ENCODE results near the gene TDO2.

TDO2 gene

DNA sequence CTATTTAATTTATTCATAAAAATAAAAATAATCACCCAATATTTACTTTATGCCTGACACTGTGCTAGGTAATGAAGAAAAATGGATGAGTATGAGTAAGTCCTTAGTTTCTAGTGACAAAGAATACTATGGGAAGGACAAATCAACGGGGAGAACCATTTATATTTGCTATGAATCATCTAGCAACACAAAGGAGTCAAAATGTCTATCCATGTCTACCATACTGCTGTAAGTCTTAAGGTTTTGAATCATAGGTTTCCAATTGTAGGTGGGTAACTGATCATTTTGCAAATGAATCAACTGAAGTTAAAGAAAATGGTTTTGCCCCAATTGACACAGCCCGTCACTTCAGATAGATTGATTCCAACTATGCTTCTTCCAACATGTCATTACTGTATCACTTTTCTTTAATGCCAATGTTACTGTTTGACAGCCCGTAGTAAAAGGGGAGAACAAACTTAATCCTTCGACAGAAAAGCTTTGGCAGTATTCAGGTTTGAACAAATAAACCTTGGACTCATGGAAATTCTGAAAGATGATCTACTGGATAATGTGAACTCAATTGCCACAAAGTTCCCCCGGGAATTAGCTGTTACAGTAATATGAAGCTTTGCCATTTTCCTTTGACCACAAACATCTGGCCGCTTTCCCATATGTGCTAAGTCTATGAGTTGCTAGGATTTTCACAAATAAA, 3.2 kb downstream of the TDO2 start:
- H3K27me3 ChIP-seq (ENCODE audit: low read depth, low read length) = no peaks in the 10 kb centered on the region
- no peaks in the 10 kb centered on the region for H3K36me3 ChIP-seq (replicated peaks; ENCODE audit: low read depth, low read length)
- H3K27ac ChIP-seq (ENCODE audit: low read length) = no peak overlapping the region
- peaks cover 9% of the 10 kb centered on the region; the same call in 1 of the 2 replicates for H3K4me1 ChIP-seq (ENCODE audit: low read length)
- no peak overlapping the region for H2AFZ ChIP-seq (ENCODE audit: low read depth, low read length)
- H3K4me2 ChIP-seq (ENCODE audit: low read length) = no peak overlapping the region
- no peaks in the 10 kb centered on the region for H4K20me1 ChIP-seq (ENCODE audit: insufficient read depth, low read length)
- H3K9ac ChIP-seq (ENCODE audit: low read length) = no peak overlapping the region
- no peaks in the 10 kb centered on the region for H3K9me3 ChIP-seq (ENCODE audit: insufficient read depth, low read length)
- H3K4me3 ChIP-seq (ENCODE audit: low read length) = no peak overlapping the region
- no peaks in the 10 kb centered on the region for H3K79me2 ChIP-seq (ENCODE audit: low read length)
- TF ChIP-seq EZH2phosphoT487 (IDR thresholded peaks at IDR 0.05; ENCODE audit: low read depth) = no peak
- TF ChIP-seq, protein P1, sequence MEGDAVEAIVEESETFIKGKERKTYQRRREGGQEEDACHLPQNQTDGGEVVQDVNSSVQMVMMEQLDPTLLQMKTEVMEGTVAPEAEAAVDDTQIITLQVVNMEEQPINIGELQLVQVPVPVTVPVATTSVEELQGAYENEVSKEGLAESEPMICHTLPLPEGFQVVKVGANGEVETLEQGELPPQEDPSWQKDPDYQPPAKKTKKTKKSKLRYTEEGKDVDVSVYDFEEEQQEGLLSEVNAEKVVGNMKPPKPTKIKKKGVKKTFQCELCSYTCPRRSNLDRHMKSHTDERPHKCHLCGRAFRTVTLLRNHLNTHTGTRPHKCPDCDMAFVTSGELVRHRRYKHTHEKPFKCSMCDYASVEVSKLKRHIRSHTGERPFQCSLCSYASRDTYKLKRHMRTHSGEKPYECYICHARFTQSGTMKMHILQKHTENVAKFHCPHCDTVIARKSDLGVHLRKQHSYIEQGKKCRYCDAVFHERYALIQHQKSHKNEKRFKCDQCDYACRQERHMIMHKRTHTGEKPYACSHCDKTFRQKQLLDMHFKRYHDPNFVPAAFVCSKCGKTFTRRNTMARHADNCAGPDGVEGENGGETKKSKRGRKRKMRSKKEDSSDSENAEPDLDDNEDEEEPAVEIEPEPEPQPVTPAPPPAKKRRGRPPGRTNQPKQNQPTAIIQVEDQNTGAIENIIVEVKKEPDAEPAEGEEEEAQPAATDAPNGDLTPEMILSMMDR (IDR thresholded peaks at IDR 0.05; ENCODE audit: low read depth, low read length) = no peak

DNA sequence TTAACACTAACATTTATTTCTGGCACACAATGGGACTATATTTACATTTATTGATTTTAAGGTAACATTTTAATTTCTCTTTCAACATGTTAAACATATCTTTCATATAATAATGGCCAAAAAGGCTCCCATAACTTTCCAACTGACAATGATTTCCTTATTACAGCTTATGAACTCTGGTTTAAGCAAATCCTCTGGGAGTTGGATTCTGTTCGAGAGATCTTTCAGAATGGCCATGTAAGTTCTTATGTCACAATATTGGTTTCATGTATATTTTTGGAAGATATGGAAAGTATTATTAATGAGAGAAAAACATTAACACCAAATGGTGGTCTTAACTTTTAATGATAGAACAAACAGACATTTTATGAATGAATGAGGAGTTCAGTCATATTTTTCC, 4.1 kb downstream of the TDO2 start:
- Histone ChIP-seq H3K36me3 (replicated peaks; ENCODE audit: low read depth, low read length) (no peaks in the 10 kb centered on the region), H3K9me3 (ENCODE audit: insufficient read depth, low read length) (no peaks in the 10 kb centered on the region), H3K79me2 (ENCODE audit: low read length) (no peaks in the 10 kb centered on the region), H4K20me1 (ENCODE audit: insufficient read depth, low read length) (no peaks in the 10 kb centered on the region), H3K9ac (ENCODE audit: low read length) (no peak overlapping the region), H3K27ac (ENCODE audit: low read length) (no peak overlapping the region), H3K4me1 (ENCODE audit: low read length) (peaks cover 9% of the 10 kb centered on the region; the same call in 1 of the 2 replicates), H2AFZ (ENCODE audit: low read depth, low read length) (no peak overlapping the region), H3K4me3 (ENCODE audit: low read length) (no peak overlapping the region), H3K27me3 (ENCODE audit: low read depth, low read length) (no peaks in the 10 kb centered on the region), H3K4me2 (ENCODE audit: low read length) (no peak overlapping the region)
- TF ChIP-seq EZH2phosphoT487 (IDR thresholded peaks at IDR 0.05; ENCODE audit: low read depth) = no peak
- TF ChIP-seq, protein P1 (IDR thresholded peaks at IDR 0.05; ENCODE audit: low read depth, low read length) = no peak

DNA sequence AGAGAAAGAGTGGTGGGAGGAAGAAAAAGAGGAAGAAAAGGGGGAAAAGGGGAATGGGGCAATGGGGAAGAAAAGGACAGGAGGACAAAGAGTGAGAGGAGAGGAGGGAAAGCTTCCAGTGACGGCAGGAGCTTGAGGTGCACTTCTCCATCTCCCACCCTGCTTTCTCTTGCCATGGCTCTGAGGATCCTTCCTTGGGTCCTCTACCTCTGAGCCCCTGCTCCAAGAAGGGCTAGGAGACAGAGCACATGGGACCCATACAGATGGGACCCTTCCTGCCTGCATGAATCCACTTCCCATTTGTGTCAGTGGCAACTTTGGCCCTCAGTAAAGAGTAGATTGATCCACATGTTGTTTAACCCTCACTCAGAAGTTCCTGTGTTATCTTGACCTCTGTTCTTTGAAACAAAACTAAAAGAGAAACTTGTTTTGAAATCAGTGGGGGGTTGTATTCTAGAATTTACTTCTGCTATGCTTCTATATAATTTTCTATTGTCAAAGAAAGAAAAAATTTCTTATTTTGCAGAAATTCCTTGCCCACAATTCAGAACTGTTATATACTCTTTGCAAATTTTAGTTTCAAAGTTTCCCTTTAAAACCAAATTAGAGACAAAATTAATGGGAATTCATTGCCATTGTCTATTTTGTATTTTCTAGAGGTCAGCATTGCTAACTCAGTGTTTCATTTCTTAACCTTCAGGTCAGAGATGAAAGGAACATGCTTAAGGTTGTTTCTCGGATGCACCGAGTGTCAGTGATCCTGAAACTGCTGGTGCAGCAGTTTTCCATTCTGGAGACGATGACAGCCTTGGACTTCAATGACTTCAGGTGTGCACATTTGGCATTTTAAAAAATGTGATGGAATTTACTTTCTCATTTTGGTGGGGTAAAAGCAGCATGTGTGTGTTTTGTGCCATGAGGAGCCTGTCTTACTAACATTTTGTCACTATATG, 5.0 kb downstream of the TDO2 start:
- Histone ChIP-seq H4K20me1 (ENCODE audit: insufficient read depth, low read length) (no peaks in the 10 kb centered on the region), H3K9ac (ENCODE audit: low read length) (no peak overlapping the region), H3K9me3 (ENCODE audit: insufficient read depth, low read length) (no peaks in the 10 kb centered on the region), H3K36me3 (replicated peaks; ENCODE audit: low read depth, low read length) (no peaks in the 10 kb centered on the region), H2AFZ (ENCODE audit: low read depth, low read length) (0 out of 2 replicates have a peak overlapping the region, but pooled peaks have one; percentile 35), H3K4me3 (ENCODE audit: low read length) (no peak overlapping the region), H3K79me2 (ENCODE audit: low read length) (no peaks in the 10 kb centered on the region), H3K27ac (ENCODE audit: low read length) (no peak overlapping the region), H3K27me3 (ENCODE audit: low read depth, low read length) (no peaks in the 10 kb centered on the region), H3K4me1 (ENCODE audit: low read length) (peaks cover 9% of the 10 kb centered on the region; the same call in 1 of the 2 replicates), H3K4me2 (ENCODE audit: low read length) (no peak overlapping the region; the same call in 1 of the 2 replicates)
- TF ChIP-seq, protein P1 (IDR thresholded peaks at IDR 0.05; ENCODE audit: low read depth, low read length) = no peak
- no peak for TF ChIP-seq EZH2phosphoT487 (IDR thresholded peaks at IDR 0.05; ENCODE audit: low read depth)
